GM23338 (cell line): Measurements from ENCODE around the gene ENTPD6. TPM values are rescaled to one million over a fixed set of nuclear protein-coding genes. Genes with fewer than 3 reads are reported as not detected.

Source experiments
- ATAC-seq: fragments of 200-7000 bp; cut with Tn5 transposase; 3 replicates; pipeline ENCODE4 v1.9.1; 2020
- DNase-seq: peaks from one replicate; pipeline ENCODE4 v3.0.0-alpha.2; 2015; ENCODE audit warnings: low spot score
- H2AFZ ChIP-seq: fragments of 200-600 bp; sonication (generic); 2 replicates; pipeline ENCODE4 v1.8.0; 2016; ENCODE audit warnings: antibody characterized with exemption, mild to moderate bottlenecking, moderate library complexity
- H3F3A ChIP-seq: fragments of 200-600 bp; sonication (generic); replicated peaks from 2 replicates; pipeline ENCODE4 v1.8.0; 2017; ENCODE audit warnings: antibody characterized with exemption, mixed run types, low read depth
- H3K27ac ChIP-seq: fragments of 200-600 bp; sonication (generic); 2 replicates; pipeline ENCODE4 v1.6.1; 2016; ENCODE audit warnings: low read depth
- H3K27me3 ChIP-seq: fragments of 200-600 bp; sonication (generic); 2 replicates; pipeline ENCODE4 v1.8.0; 2016; ENCODE audit warnings: mild to moderate bottlenecking, mixed run types, moderate library complexity; ENCODE audit not compliant: insufficient read depth
- H3K36me3 ChIP-seq: fragments of 200-600 bp; sonication (generic); 2 replicates; pipeline ENCODE4 v1.8.0; 2016; ENCODE audit warnings: mild to moderate bottlenecking; ENCODE audit not compliant: insufficient read depth
- H3K4me1 ChIP-seq: fragments of 200-600 bp; sonication (generic); 2 replicates; pipeline ENCODE4 v1.8.0; 2016; ENCODE audit warnings: mild to moderate bottlenecking, moderate library complexity; ENCODE audit not compliant: insufficient read depth
- H3K4me2 ChIP-seq: fragments of 200-600 bp; sonication (generic); 2 replicates; pipeline ENCODE4 v1.7.1; 2017; ENCODE audit warnings: mixed run types
- H3K4me3 ChIP-seq: fragments of 200-600 bp; sonication (generic); 2 replicates; pipeline ENCODE4 v1.6.1; 2016; ENCODE audit warnings: mixed run types
- H3K79me2 ChIP-seq: fragments of 200-600 bp; sonication (generic); replicated peaks from 2 replicates; pipeline ENCODE4 v1.8.0; 2017; ENCODE audit warnings: mild to moderate bottlenecking; ENCODE audit not compliant: insufficient read depth
- H3K9me2 ChIP-seq: fragments of 200-600 bp; sonication (generic); 2 replicates; pipeline ENCODE4 v1.8.0; 2017; ENCODE audit not compliant: insufficient read depth
- H4K20me1 ChIP-seq: fragments of 200-600 bp; sonication (generic); replicated peaks from 2 replicates; pipeline ENCODE4 v1.8.0; 2017; ENCODE audit warnings: mild to moderate bottlenecking; ENCODE audit not compliant: insufficient read depth
- H3K27ac Mint-ChIP-seq: 2 replicates; pipeline ENCODE4 v1.8.0; 2020; ENCODE audit warnings: inconsistent platforms, mild to moderate bottlenecking, moderate library complexity, mixed read lengths
- H3K27me3 Mint-ChIP-seq: 3 replicates; pipeline ENCODE4 v1.8.0; 2022; ENCODE audit warnings: low read depth, mild to moderate bottlenecking, moderate library complexity, mixed read lengths, inconsistent platforms; ENCODE audit not compliant: insufficient read depth, poor library complexity
- H3K36me3 Mint-ChIP-seq: 3 replicates; pipeline ENCODE4 v1.8.0; 2021; ENCODE audit warnings: low read depth, mild to moderate bottlenecking, inconsistent platforms, moderate library complexity, mixed read lengths
- H3K4me1 Mint-ChIP-seq: 3 replicates; pipeline ENCODE4 v1.8.0; 2020; ENCODE audit warnings: mild to moderate bottlenecking, inconsistent platforms, mixed read lengths
- H3K4me3 Mint-ChIP-seq: 3 replicates; pipeline ENCODE4 v1.8.0; 2021; ENCODE audit warnings: moderate library complexity, mild to moderate bottlenecking, inconsistent platforms, mixed read lengths
- H3K9me3 Mint-ChIP-seq: 3 replicates; pipeline ENCODE4 v1.8.0; 2020; ENCODE audit warnings: moderate library complexity, mild to moderate bottlenecking, inconsistent platforms, mixed read lengths
- CREB1 ChIP-seq: fragments of 250-450 bp; sonication (Bioruptor Pico); IDR thresholded peaks from 2 replicates; pipeline ENCODE4 v1.5.0; 2020; ENCODE audit warnings: low read depth, mild to moderate bottlenecking, moderate library complexity
- CTCF ChIP-seq, 2 experiments: fragments of 200-600 bp in 1 of 2; sonication (generic) in 1 of 2; conservative IDR thresholded peaks; 2 replicates each; pipeline versions ENCODE4 v1.5.1 to v1.6.1; 2016 to 2017; ENCODE audit warnings: antibody characterized with exemption in 2 of 2, low read depth in 2 of 2, mild to moderate bottlenecking in 2 of 2, moderate library complexity in 1 of 2
- EZH2phosphoT487 ChIP-seq: fragments of 200-600 bp; sonication (generic); IDR thresholded peaks from one replicate; pipeline ENCODE4 v1.8.1; 2018; ENCODE audit warnings: antibody characterized with exemption; ENCODE audit not compliant: unreplicated experiment
- JUNB ChIP-seq: IDR thresholded peaks from one replicate; pipeline ENCODE4 v1.6.1; 2016; ENCODE audit warnings: antibody characterized with exemption; ENCODE audit not compliant: unreplicated experiment
- NANOG ChIP-seq: IDR thresholded peaks from 2 replicates; pipeline ENCODE4 v1.6.1; 2016; ENCODE audit warnings: antibody characterized with exemption, borderline replicate concordance
- POLR2AphosphoS5 ChIP-seq: IDR thresholded peaks from 2 replicates; pipeline ENCODE4 v1.6.1; 2016; ENCODE audit warnings: antibody characterized with exemption, low read depth
- REST ChIP-seq: IDR thresholded peaks from one replicate; pipeline ENCODE4 v1.6.1; 2018; ENCODE audit warnings: antibody characterized with exemption; ENCODE audit not compliant: unreplicated experiment
- ZNF114 ChIP-seq: fragments of 250-450 bp; sonication (Bioruptor Pico); IDR thresholded peaks from 2 replicates; pipeline ENCODE4 v1.5.0; 2020; ENCODE audit warnings: mild to moderate bottlenecking, moderate library complexity
- ZNF331 ChIP-seq: fragments of 250-450 bp; sonication (Bioruptor Pico); IDR thresholded peaks from 2 replicates; pipeline ENCODE4 v1.5.0; 2020; ENCODE audit warnings: low read depth, mild to moderate bottlenecking, moderate library complexity
- polyA plus RNA-seq: library from polyadenylated mRNA; unstranded; fragments of >200 nt; fragmentation: Nextera tagmentation; extraction: Ambion mirVana; gene quantifications from 2 replicates; pipeline ENCODE4 v1.2.1, GENCODE V29; 2016
- total RNA-seq: library from RNA; depleted of rRNA; stranded (reverse); fragments of >200 nt; shearing (Covaris generic); gene quantifications from 2 replicates; pipeline ENCODE4 v1.2.3, GENCODE V29; 2014
- TF ChIP-seq, protein P1 (sequence below): IDR thresholded peaks from 2 replicates; pipeline ENCODE4 v1.6.1; 2016; ENCODE audit warnings: antibody characterized with exemption

The ENTPD6 gene
- total and polyA plus RNA-seq, 2 experiments from 2014 or later, result 19.3 to 45.9 TPM

- Histone ChIP-seq H2AFZ (no peak overlapping the region), H3K79me2 (peaks cover 84% of the 10 kb centered on the region), H3K4me3 (no peak overlapping the region), H3K4me2 (no peak overlapping the region), H3K36me3 (no peaks in the 10 kb centered on the region), H3F3A (0 out of 2 replicates have a peak, but pooled peaks cover 5% of the 10 kb centered on the region), H3K27ac (no peak overlapping the region), H3K27me3 (no peaks in the 10 kb centered on the region), H3K9me2 (no peaks in the 10 kb centered on the region), H4K20me1 (peaks cover 41% of the 10 kb centered on the region), H3K4me1 (peaks cover 16% of the 10 kb centered on the region)
- Mint-ChIP-seq H3K36me3 (peaks cover 5% of the 10 kb centered on the region), H3K27ac (no peak overlapping the region), H3K4me3 (no peak overlapping the region), H3K27me3 (peaks cover 5% of the 10 kb centered on the region), H3K4me1 (peaks cover 31% of the 10 kb centered on the region), H3K9me3 (no peaks in the 10 kb centered on the region; the same call in 2 of the 3 replicates)
- TF ChIP-seq REST (no peak), ZNF331 (CRISPR knock-in tag) (no peak), EZH2phosphoT487 (no peak), JUNB (no peak), CTCF (conservative IDR thresholded peaks at IDR 0.05; ENCODE audit: low read depth in 2 of 2) (no peak), POLR2AphosphoS5 (no peak), NANOG (no peak)
- DNase-seq (no peak), ATAC-seq (no peak)
These were observed 58.2 kb downstream of the ENTPD6 start for GRCh38 chr20:25253606-25254275.

GRCh38 chr20:25254571-25254970, 59.1 kb downstream of the ENTPD6 start:
- Histone ChIP-seq H3K4me3 (no peak overlapping the region), H3K36me3 (no peaks in the 10 kb centered on the region), H3F3A (no peaks in the 10 kb centered on the region), H3K9me2 (no peaks in the 10 kb centered on the region), H3K27ac (no peak overlapping the region), H3K79me2 (peaks cover 76% of the 10 kb centered on the region), H3K4me1 (peaks cover 9% of the 10 kb centered on the region), H3K4me2 (no peak overlapping the region), H4K20me1 (peaks cover 37% of the 10 kb centered on the region), H3K27me3 (no peaks in the 10 kb centered on the region), H2AFZ (no peak overlapping the region)
- Mint-ChIP-seq H3K27ac (no peak overlapping the region), H3K9me3 (peaks cover under 1% of the 10 kb centered on the region; the same call in 2 of the 3 replicates), H3K36me3 (peaks cover 11% of the 10 kb centered on the region), H3K4me3 (no peak overlapping the region), H3K27me3 (peaks cover 4% of the 10 kb centered on the region), H3K4me1 (peaks cover 23% of the 10 kb centered on the region)
- ATAC-seq, result no peak
- no peak for DNase-seq
- TF ChIP-seq CREB1 (CRISPR knock-in tag) (no peak), REST (no peak), ZNF114 (CRISPR knock-in tag) (no peak), POLR2AphosphoS5 (no peak), JUNB (no peak), EZH2phosphoT487 (no peak)
- TF ChIP-seq, protein P1, sequence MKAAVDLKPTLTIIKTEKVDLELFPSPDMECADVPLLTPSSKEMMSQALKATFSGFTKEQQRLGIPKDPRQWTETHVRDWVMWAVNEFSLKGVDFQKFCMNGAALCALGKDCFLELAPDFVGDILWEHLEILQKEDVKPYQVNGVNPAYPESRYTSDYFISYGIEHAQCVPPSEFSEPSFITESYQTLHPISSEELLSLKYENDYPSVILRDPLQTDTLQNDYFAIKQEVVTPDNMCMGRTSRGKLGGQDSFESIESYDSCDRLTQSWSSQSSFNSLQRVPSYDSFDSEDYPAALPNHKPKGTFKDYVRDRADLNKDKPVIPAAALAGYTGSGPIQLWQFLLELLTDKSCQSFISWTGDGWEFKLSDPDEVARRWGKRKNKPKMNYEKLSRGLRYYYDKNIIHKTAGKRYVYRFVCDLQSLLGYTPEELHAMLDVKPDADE, result no peak
